Medulla oblongata (tissue), 1 donor: ENCODE measurements around the gene WRAP73.

Experiments
- DNase-seq: peaks from one replicate; pipeline ENCODE4 v3.0.0-alpha.2; 2015; ENCODE audit errors: extremely low spot score

The WRAP73 gene

GRCh38 chr1:3650248-3651025, 534 bp upstream of the WRAP73 start:
- no peak for DNase-seq

- no peak for DNase-seq
Measured at GRCh38 chr1:3646596-3646995, 3.3 kb downstream of the WRAP73 start.

DNA sequence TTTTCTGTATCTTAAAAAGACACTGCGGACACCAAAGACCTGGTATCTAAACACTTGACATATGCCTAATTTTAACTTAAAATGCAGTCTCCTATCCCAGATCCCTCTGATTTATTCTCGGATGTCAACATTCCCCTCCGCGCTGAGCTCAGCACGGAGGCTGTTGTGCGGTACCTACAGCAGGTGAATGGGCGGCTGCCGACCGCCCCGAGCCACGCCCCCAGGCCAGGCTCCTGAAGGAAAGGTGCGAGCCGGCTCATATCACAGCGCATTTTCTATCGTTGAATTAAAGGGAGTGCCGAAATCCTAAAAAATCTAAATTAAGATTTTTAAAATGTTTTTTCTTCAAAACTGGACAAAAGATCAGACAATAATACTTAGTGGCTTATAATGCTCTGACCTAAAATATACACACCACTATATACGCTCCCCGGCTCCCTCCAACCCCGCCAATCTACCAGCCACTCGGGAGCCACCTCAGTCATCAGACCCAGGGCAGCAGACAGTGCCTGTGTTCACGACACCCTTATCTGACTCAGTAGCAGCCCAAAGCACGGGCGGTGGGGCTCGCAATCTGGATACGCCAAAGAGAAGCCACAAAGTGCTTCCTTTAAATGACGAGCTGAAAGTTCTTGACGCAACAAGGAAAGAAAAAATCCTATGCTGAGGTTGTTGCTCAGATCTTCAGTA, 4.1 kb downstream of the WRAP73 start:
- DNase-seq, result no peak

DNA sequence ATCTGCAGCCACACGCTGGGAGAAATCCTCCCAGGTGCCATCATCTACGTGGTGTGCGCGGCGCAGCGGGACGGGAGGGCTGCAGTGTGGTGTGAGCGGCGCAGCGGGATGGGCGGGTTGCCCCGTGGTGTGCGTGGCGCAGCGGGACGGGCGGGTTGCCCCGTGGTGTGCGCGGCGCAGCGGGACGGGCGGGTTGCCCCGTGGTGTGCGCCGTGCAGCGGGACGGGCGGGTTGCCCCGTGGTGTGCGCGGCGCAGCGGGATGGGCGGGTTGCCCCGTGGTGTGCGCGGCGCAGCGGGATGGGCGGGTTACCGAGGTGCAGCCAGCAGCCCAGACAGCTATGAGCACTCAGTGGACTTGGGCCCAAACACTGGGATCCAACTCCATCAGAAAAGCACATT, 4.7 kb downstream of the WRAP73 start:
- no peak for DNase-seq

- no peak for DNase-seq
Measured at GRCh38 chr1:3644273-3644672, 5.6 kb downstream of the WRAP73 start.

GRCh38 chr1:3642919-3643675, 6.8 kb downstream of the WRAP73 start:
- DNase-seq, result no peak

GRCh38 chr1:3641816-3642215, 8.1 kb downstream of the WRAP73 start:
- DNase-seq, result no peak

- DNase-seq, result no peak
Measured at GRCh38 chr1:3641046-3641760, 8.7 kb downstream of the WRAP73 start.

GRCh38 chr1:3640121-3640837, 9.6 kb downstream of the WRAP73 start:
- no peak for DNase-seq

DNA sequence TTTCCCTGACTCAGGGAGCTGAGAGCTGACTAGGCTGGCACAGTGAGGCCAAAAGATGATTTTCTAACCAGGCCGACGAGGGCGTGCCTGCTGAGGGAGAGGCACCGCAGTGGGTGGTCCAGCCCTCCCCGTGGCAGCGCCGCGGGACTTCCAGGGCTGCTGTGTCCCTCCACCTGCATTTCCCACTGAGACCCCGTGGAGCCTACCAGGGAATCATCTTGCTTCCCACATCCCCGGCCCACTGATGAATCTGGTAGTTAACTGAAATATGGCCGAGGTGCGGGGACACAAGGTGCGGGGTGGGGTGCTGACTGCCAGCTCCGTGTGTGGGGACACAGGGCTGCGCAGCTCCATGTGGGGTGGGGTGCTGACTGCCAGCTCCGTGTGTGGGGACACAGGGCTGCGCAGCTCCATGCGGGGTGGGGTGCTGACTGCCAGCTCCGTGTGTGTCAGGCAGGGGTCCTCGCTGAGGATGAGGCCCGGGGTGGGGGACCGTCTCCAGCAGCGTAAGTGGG, 10.4 kb downstream of the WRAP73 start:
- no peak for DNase-seq

GRCh38 chr1:3638676-3639075, 11.2 kb downstream of the WRAP73 start:
- no peak for DNase-seq

DNA sequence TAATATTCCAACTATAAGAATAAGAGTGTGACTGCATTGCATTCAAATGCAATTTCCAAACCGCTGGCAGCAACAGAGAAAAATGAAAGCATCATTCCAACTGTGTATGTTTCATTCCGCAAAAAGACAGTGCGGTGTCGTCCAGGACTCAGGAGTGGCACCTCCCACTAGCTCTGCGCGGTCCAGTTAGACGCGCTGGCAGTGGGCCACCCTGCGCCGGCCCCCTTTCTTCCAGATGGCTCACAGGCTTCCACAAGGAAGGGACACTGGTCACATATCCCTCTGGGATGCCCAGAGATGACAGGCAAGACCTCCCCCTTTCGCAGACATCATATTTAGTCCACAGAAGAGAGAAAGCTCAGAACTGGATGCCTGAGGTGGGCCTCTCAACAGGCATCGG, 11.9 kb downstream of the WRAP73 start:
- DNase-seq, result no peak

- DNase-seq, result no peak
Measured at GRCh38 chr1:3636531-3636930, 13.4 kb downstream of the WRAP73 start.

DNA sequence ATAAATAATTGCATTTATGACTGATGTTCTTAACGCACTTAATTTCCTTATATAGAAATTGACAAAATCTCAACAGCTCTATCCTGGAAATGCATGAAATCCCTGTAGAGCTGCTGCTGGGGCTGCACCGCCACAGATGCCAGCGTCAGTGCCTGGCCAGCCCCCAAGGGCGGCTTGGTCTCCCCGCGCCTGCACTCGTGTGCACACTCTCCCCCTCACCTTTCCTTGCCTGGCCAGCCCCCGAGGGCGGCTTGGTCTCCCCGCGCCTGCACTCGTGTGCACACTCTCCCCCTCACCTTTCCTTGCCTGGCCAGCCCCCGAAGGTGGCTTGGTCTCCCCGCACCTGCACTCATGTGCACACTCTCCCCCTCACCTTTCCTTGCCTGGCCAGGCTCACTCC, 13.8 kb downstream of the WRAP73 start:
- no peak for DNase-seq

DNA sequence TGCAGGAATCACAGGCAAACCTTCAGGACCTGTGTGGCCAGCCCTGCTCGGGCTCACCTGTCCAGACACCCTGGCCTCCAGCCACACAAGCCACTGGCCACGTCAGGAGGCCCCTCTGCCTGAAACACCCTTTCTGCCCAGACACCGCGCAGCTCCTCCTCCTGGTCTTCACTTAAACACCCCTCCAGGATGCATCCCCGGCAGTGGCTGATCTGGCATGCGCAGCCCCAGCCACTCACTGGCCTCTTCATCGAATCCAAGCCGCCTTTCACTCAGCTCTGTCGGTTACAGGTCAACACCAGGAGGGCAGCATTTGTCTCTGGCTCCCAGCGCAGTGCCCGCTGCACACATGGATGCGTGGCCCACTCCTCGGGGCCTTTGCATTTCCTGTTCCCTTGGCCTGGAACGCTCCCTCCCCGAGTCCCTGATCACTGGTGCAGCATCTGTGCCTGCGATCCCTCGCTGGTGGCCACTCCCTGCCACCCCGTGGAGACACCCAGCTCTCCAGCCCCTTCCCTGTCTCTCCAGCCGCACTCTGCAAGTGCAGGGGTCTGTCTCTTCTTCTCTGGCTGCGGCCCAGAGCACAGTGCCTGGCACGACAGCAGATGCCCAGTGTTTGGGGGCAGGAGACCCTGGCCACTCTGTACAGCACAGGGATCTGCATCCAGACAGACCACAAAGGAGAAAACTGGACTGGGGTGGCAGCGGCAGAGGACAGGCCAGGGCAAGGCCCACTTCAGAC, 15.7 kb downstream of the WRAP73 start:
- no peak for DNase-seq

- no peak for DNase-seq
Measured at GRCh38 chr1:3633344-3634058, 16.4 kb downstream of the WRAP73 start.

- DNase-seq, result no peak
Measured at GRCh38 chr1:3632716-3633343, 17.1 kb downstream of the WRAP73 start.

GRCh38 chr1:3632298-3632697, 17.6 kb downstream of the WRAP73 start:
- DNase-seq, result no peak
